GM15510 (cell line): ENCODE measurements around the gene SLC7A14.

Source experiments
- POLR2A ChIP-seq: IDR thresholded peaks from 3 replicates; pipeline ENCODE4 v1.6.1; 2011; ENCODE audit warnings: borderline replicate concordance; ENCODE audit not compliant: insufficient read length; ENCODE audit errors: extremely low read depth

The SLC7A14 gene

GRCh38 chr3:170423001-170423615 lies 162.8 kb downstream of the SLC7A14 start:
- no peak for TF ChIP-seq POLR2A

DNA sequence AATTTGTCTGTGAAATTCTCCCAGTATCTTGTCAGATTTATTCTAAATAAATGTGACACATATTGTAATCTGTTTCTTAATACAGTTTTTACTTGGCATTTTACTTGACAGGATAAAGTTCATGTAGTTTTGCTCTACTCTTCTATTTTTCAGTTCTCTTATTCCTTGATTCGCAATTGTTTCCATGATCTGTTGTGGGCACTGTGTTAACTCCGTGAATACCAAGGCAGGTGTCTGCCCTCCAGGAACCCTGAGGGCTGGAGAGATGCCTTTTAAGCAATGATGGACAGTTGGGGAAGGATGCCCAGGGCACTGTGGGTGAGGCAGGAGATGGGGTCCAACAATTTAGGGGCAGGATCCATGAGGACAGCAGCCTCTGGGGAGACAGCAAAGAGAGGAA lies 164.1 kb downstream of the SLC7A14 start:
- no peak for TF ChIP-seq POLR2A

DNA sequence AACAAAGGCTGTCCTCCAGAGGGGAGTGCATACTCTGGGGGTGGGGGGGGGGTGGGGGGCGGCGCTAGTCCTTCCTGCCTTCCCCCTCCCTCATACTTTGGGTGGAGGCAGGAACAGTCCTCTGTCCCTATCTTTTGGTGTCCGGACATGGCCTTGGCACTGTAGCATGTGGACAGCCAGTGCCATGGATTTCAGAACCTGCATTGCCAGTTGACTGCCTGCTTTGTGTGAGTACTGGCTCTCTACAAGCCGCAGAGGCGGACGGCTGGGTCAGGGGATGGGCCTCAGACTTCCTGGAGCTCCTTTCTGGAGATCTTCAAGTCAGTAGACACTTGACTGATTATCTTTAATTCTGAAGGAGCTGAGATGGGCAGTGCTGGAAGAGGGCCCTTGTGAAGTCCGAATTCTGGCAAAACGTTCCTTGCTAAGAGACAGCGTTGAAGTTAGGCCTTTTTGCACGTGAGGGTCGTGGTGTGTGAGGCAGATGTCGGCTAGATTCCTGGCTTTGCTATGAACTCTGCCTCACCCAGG lies 164.7 kb downstream of the SLC7A14 start:
- no peak for TF ChIP-seq POLR2A

GRCh38 chr3:170420307-170420821 lies 165.5 kb downstream of the SLC7A14 start:
- no peak for TF ChIP-seq POLR2A

- no peak for TF ChIP-seq POLR2A
Measured at GRCh38 chr3:170419557-170420087, 166.3 kb downstream of the SLC7A14 start.

- TF ChIP-seq POLR2A, result no peak
Measured at GRCh38 chr3:170418422-170419398, 167.2 kb downstream of the SLC7A14 start, which contains the start of gene CLDN11. CLDN11 (plus strand) TSS chr3:170418868; CDS start chr3:170419067, 199 bp downstream.

- no peak for TF ChIP-seq POLR2A
Measured at GRCh38 chr3:170417090-170417489, 168.8 kb downstream of the SLC7A14 start.

- TF ChIP-seq POLR2A, result no peak
Measured at GRCh38 chr3:170414202-170414663, 171.6 kb downstream of the SLC7A14 start.

- TF ChIP-seq POLR2A, result no peak
Measured at GRCh38 chr3:170413291-170413690, 172.6 kb downstream of the SLC7A14 start.

DNA sequence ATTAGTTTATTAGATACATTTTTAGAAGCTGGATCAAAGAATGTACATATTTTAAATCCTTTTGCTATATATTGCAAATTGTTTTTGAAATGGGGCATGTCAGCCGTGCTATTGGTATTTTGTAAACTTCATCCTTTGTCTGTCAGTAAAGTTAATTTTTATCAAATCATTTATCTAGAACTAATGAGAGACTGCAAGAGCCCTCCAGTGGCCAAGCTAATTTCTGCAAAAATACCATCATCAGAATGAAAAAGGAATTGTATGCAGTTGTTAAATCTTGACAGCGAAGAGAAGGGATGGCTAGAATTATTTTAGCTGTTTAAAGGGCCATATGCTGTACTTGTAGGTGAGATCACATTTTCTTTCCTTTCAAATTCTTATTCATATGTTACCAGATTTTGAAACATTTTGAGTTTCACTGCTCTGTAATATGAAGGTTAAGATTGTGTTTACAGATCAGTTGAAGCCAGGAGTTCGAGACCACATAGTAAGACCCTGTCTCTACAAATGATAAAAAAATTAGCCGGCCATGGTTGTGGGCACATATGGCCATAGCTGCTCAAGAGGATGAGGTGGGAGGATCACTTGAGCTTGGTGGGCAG lies 175.3 kb downstream of the SLC7A14 start:
- no peak for TF ChIP-seq POLR2A
